ENCODE measurements around the gene FLT1.
A peak's percentile ranks its signal among the peaks of the same experiment; 100 is the strongest.

The FLT1 gene

GRCh38 chr13:28420704-28421103, 74.2 kb downstream of the FLT1 start:
- DNase-seq = no peak

DNA sequence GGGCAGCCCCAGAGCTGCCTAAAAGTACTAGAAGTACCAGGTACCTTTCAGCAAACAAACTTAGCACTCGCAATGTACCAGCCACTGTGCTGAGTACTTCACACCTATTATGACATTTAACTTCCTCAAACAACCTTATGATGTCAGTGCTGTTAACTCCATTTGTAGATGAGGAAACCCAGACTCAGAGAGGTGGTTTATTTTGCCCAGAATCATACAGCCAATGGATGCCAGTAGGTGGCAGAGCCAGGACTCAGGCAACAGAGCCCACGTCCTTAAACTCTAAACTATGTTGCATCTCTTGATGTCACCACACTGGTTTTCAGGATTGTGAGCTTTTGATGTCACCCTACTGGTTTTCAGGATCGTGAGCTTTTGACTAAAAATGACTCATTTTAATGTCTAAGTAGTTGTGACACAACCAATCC, 78.9 kb downstream of the FLT1 start:
- no peak for DNase-seq

DNA sequence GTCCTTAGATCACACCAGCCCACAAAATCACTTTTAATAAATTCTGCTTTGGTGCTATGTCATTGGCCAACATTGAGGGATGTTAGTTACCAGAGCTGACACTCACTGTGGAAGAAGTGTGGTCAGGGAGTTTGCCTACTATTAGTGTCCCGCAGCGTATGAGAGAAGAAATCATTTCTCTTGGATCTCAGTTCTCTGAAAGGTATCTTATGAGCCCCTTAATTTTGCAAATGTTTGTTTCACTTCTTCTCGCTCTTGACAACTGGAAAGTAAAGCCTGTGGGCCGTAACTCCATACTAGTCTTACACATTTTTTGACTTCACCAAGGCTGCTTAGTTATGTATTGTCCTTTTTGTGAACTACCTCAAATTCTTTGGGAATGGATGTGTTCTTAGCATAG, 80.9 kb downstream of the FLT1 start:
- no peak for DNase-seq

DNA sequence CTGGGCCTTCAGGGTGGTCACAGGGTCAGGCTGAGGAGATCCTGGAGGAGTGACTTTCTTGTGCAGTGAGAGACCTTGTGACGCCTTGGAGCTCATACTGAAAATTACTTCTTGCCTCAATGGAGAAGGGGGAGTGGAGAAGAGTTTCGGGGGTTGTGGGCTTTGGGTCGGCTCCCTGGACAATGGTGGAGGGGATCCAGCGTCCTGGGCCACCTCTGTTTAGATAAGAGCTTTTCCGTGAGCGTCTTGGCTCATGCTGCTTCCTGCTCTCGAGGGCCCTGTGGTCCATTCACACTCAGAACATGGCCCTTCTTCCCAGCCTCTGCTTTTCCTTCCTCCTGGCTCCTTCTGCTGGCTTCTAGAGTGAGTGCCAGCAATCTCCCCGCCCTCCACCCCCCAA, 81.9 kb downstream of the FLT1 start:
- no peak for DNase-seq

DNA sequence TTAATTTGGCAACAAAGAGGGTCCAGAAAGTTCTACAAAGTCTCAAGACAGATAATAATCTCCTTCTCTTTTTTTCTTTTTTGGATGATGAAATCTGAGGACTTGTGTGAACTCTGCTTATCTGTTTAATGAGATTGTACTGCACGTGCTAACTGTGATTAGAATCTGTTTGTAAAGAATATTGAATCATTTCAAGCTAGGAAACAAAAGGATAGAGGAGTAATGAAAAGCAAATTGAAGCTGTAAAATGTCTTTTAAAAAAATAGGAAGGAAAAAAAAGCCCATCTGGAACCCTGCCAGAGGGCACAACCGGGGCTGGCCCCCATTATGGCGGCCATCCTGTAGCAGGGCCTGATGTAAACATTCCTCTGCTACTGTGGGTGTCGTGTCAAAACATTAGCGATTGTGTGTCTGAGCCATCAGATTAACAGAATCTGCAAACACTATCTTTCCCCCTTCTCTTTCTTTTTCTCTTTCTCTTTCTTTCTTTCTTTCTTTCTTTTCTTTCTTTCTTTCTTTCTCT, 83.0 kb downstream of the FLT1 start:
- DNase-seq = no peak

DNA sequence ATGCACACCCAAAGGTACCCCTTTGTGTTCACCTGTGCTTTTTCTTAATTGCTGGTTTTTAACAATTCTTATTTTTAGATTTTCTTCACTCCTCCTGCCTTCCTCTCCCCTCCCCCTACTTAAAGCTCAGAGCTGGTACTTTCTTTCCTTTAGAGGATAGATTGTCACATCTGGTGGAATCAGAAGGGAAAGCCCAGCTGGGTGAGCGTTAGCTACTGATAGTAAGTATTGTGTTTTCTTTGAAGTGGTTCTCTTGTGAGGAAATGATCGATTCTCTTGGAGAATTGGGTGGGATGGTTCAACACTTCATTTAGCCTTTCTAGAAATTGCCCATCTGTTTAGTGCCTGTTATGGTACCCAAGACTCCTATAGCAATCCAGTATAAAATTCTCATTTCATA, 84.8 kb downstream of the FLT1 start:
- DNase-seq = no peak

GRCh38 chr13:28409648-28410047, 85.3 kb downstream of the FLT1 start:
- DNase-seq = no peak

- no peak for DNase-seq
Measured at GRCh38 chr13:28408863-28409262, 86.1 kb downstream of the FLT1 start.

- DNase-seq = no peak
Measured at GRCh38 chr13:28408235-28408848, 86.6 kb downstream of the FLT1 start.

DNA sequence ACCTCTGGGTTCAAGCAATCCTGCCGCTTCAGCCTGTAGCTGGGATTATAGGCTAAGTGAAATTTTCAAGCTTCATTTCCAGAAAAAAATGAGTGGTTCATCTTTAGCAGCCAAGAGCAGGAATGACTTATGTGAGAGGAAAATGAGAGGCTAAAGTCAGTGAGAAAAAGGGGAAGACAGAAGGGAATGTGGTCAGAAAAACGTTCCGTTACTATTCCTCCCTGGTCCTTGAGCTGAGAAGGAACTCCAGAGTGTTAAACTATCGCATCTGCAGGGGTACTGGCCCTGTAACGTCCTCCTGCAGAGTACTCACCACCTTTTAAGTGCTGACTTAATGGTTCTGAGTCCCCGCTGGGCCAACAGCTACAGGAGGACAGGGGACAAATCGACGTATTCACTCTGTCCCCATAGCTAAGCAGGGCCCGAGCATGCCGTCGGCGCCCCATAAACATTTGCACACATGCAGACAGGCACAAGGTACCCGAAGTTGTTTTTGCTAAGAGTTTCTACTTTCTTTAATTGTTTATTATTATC, 88.1 kb downstream of the FLT1 start:
- DNase-seq = no peak

DNA sequence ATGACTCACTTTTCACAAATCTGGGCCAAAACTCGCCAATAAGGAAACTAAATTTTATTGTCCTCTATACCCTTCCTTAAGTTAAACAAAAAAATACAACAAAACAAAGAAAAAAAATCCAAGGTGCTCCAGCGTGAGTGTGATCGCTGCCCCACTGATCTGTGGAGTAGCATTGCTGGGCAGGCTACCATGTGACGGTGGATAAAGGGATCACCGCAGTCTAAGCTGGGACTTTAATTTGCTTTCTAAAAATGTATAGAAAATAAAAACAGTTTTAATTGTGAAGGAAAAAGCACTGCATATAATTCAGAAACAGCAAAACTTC, 92.9 kb downstream of the FLT1 start:
- no peak for DNase-seq

DNA sequence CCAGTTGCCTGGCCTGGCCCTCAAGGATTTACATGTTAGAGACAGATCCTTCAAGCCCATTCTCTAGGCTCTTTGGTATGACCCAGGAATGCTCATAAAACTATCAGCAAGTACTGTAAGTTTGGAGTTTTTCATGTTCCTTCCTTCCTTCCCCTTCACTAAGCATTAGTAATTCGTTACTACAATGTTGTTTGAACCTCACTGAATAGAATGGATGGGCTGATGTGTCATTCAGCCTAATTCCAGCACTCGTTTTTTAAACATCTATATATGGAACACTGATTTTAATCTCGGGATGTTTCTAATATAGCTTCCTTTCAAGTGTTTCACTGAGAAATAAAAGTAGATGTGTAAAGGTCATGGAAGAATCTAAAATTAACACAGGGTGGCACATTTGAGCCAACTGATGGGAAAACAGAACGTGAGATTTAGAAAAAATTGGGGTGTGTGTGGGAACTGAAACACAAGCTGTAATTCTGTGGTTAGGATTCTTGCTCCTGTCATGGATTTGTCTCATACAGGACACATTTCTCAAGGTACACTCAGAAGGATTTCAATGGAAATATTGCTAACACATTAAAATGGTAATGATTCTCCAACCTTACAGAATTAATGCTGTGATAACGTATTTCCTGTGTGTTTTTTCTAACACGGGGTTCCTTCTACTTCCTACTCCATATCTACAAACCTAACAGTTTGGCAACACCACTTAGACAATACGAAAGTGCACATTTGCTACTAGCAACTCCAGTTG, 93.4 kb downstream of the FLT1 start:
- peak; percentile 61 for DNase-seq

DNA sequence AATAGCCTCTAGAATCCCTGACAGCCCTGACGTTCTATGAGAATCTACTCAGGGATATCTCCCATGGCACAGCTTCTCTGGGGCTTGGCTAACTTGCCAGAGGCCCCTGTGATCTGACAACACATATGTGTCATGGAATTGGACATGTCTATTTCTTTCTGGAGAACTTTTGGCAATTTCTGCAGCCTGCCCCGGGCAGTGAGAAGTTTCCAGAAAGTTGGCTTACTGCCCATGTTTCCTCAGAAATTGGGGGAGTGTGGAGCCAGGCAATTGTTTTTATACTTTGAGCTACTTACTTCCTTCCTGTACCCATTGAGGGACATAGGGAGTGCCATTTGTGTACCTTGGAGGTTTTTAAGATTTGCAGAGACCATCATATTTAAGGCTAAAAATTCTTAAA, 98.9 kb downstream of the FLT1 start:
- DNase-seq = no peak

GRCh38 chr13:28394422-28394821, 100.5 kb downstream of the FLT1 start:
- DNase-seq = peak; percentile 80

- no peak for DNase-seq
Measured at GRCh38 chr13:28392896-28393505, 101.9 kb downstream of the FLT1 start.

GRCh38 chr13:28392428-28392827, 102.5 kb downstream of the FLT1 start:
- DNase-seq = no peak

DNA sequence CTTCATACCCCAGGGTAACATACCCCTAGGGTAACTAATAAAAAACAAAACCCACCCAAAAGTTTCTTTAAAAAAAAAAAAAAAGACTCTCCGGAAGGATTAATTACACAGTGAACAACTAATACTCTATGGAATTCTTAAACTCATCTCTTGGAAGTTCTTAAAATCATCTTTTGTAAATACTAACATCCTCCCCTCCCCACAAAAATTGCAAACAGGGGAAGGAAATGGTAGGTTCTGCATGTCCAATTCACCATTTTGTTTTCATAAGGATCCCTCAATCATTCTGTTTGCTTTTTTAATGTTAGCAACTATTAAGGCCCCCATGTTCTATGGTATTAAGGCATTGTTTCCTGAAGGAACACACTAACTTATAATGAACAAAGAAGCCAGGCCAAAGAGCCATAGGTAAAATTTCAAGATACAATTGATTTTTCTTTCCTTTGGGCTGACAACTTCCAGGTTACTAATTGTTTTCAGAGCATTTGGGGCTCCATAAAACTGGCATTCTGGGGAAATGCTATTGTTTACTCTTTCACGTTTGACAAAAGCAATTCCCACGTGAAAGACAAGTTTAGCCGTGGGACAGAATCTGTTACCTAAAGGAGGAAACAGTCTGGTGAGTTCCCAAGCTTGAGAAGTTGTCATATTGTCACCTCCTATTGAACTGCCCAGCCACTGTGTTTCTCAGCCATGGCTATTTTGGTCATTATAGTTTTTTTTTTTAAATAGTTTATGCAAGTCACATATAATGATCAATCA, 107.0 kb downstream of the FLT1 start:
- DNase-seq = no peak

- DNase-seq = no peak
Measured at GRCh38 chr13:28385362-28385761, 109.6 kb downstream of the FLT1 start.

GRCh38 chr13:28384789-28385188, 110.1 kb downstream of the FLT1 start:
- no peak for DNase-seq

DNA sequence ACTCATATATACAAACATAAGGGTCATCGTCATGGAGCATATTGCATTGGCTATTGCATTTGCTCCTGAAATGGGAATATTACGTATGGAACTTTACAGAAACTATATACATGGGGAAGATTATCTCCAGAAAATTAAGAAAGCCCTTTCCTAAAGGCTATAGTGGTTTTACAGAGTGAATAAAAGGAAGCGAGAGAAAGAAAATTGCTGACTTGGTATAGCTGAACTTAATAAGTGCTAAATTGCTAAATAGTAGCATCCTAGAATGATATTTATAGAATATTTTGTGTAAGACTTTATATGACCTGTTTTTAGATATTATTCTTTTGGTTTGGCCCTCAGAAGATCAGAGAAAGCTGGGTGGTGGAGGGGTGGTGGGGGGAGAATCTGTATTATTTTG, 114.6 kb downstream of the FLT1 start:
- no peak for DNase-seq

DNA sequence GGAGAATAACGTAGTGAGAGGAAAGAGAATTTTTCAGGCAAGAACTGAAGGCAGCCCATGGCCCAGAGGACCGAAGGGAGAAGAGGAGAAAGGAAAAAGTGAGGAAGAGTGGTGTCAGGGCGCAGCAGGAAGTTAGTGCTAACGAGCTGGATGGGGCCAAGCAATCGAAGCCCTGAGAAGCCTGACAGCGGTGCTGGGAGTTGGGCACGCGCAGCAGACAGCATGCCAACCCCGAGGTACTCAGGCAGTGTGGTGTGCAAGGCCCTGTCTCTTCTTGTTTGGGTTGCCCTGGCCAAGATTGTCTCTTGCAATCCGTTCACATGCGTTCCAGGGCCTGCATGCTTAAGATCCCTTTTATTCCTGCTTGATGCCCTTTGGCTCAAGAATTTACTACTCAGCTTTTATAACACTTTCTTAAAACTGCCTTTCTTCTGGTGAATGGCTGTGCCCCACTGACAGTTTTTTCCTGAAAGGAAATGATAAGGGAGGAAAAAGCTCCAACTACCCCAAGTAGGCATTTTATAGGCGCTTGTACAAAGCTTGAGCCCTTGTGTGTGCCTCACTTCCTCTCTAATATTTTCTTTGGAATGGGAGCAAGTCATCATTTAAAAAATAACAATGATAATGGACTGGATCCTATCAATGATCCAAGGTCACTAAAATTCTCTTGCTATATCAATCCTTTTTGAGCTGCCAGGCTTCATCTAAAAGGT, 115.4 kb downstream of the FLT1 start:
- DNase-seq = no peak

GRCh38 chr13:28376604-28377003, 118.3 kb downstream of the FLT1 start:
- DNase-seq = no peak
